Activated CD4-positive, CD25-positive, alpha-beta regulatory T cell treated with anti-CD3 and anti-CD28 coated beads, Interleukin-2, amount 50 U/mL, for 24 hours (primary cell): Measurements from ENCODE around the gene PEAR1.
A peak's percentile ranks its signal among the peaks of the same experiment; 100 is the strongest.

Experiments used
- ATAC-seq, 2 donors: fragments of 150-1000 bp; cut with Tn5 transposase; one replicate each; pipeline ENCODE4 v1.10.0; 2021; ENCODE audit warnings: mild to moderate bottlenecking in 1 of 2, moderate library complexity in 1 of 2

The PEAR1 gene

GRCh38 chr1:156882543-156882942 is 11.0 kb upstream of the PEAR1 start:
- no peak for ATAC-seq

GRCh38 chr1:156883919-156884318 is 9.6 kb upstream of the PEAR1 start:
- ATAC-seq = no peak

- no peak for ATAC-seq
Observed at GRCh38 chr1:156884560-156885184, 8.8 kb upstream of the PEAR1 start.

GRCh38 chr1:156885314-156885713 is 8.2 kb upstream of the PEAR1 start:
- no peak for ATAC-seq

GRCh38 chr1:156885880-156886355 is 7.6 kb upstream of the PEAR1 start:
- no peak for ATAC-seq

- no peak for ATAC-seq
Observed at GRCh38 chr1:156886583-156887281, 6.8 kb upstream of the PEAR1 start.

- no peak for ATAC-seq
Observed at GRCh38 chr1:156887317-156887716, 6.2 kb upstream of the PEAR1 start.

- ATAC-seq = no peak
Observed at GRCh38 chr1:156887734-156888133, 5.8 kb upstream of the PEAR1 start.

- ATAC-seq = no peak
Observed at GRCh38 chr1:156889802-156890580, 3.5 kb upstream of the PEAR1 start.

GRCh38 chr1:156892190-156893047 is 1.1 kb upstream of the PEAR1 start:
- ATAC-seq = peak; percentile 95

GRCh38 chr1:156894001-156894400 is 483 bp downstream of the PEAR1 start:
- ATAC-seq = no peak

GRCh38 chr1:156894711-156895454 is 1.4 kb downstream of the PEAR1 start:
- no peak for ATAC-seq

- ATAC-seq = no peak
Observed at GRCh38 chr1:156895455-156895812, 1.9 kb downstream of the PEAR1 start.

- ATAC-seq = no peak
Observed at GRCh38 chr1:156895927-156896326, 2.4 kb downstream of the PEAR1 start.

GRCh38 chr1:156896490-156897033 is 3.0 kb downstream of the PEAR1 start:
- no peak for ATAC-seq

GRCh38 chr1:156897078-156897825 is 3.7 kb downstream of the PEAR1 start:
- ATAC-seq = no peak

- ATAC-seq = no peak
Observed at GRCh38 chr1:156898161-156898566, 4.6 kb downstream of the PEAR1 start.

GRCh38 chr1:156898971-156899664 is 5.6 kb downstream of the PEAR1 start:
- no peak for ATAC-seq

GRCh38 chr1:156899956-156900718 is 6.6 kb downstream of the PEAR1 start:
- ATAC-seq = no peak
